Esophagus muscularis mucosa (tissue), 4 donors: ENCODE data around the gene UGT1A10.

Source experiments
- EP300 ChIP-seq: sonication (generic); formaldehyde crosslinking; IDR thresholded peaks from one replicate; pipeline ENCODE4 v1.6.1; 2017; ENCODE audit warnings: antibody characterized with exemption
- POLR2A ChIP-seq: fragments of 450-650 bp; IDR thresholded peaks from one replicate; pipeline ENCODE4 v1.6.1; 2017; ENCODE audit warnings: antibody characterized with exemption, moderate library complexity, mild to moderate bottlenecking, low read depth
- POLR2AphosphoS5 ChIP-seq, 2 donors: sonication (generic); formaldehyde crosslinking; IDR thresholded peaks; one replicate each; pipeline ENCODE4 v1.6.1; 2017; ENCODE audit warnings: antibody characterized with exemption in 2 of 2
- TF ChIP-seq, protein P1 (sequence below), 3 experiments: fragments of 200-600 bp in 2 of 3; fragments of 450-650 bp in 1 of 3; sonication (generic) in 2 of 3; IDR thresholded peaks; one replicate each; pipeline ENCODE4 v1.5.1; 2017 to 2019; ENCODE audit warnings: antibody characterized with exemption in 3 of 3, mild to moderate bottlenecking in 2 of 3, moderate library complexity in 1 of 3

DNA sequence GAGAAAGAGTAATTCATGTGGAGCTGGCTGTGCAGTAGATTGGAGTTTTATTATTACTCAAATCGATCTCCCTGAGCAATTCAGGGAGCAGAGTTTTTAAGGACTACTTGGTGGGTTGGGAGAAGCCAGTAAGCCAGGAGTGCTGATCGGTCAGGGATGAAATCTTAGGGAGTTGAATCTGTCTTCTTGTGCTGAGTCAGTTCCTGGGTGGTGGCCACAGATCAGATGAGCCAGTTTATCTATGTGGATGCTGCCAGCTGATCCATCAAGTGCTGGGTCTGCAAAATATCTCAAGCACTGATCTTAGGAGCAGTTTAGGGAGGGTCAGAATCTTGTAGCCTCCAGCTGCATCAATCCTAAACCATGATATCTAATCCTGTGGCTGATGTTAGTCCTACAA lies 35.9 kb upstream of the UGT1A10 start:
- TF ChIP-seq, protein P1, sequence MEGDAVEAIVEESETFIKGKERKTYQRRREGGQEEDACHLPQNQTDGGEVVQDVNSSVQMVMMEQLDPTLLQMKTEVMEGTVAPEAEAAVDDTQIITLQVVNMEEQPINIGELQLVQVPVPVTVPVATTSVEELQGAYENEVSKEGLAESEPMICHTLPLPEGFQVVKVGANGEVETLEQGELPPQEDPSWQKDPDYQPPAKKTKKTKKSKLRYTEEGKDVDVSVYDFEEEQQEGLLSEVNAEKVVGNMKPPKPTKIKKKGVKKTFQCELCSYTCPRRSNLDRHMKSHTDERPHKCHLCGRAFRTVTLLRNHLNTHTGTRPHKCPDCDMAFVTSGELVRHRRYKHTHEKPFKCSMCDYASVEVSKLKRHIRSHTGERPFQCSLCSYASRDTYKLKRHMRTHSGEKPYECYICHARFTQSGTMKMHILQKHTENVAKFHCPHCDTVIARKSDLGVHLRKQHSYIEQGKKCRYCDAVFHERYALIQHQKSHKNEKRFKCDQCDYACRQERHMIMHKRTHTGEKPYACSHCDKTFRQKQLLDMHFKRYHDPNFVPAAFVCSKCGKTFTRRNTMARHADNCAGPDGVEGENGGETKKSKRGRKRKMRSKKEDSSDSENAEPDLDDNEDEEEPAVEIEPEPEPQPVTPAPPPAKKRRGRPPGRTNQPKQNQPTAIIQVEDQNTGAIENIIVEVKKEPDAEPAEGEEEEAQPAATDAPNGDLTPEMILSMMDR (IDR thresholded peaks at IDR 0.05) = no peak
- TF ChIP-seq POLR2AphosphoS5 (IDR thresholded peaks at IDR 0.05) (no peak), POLR2A (no peak), EP300 (no peak)
